Measurements from ENCODE around the gene LHX6.

LHX6 gene

GRCh38 chr9:122254761-122255160, 26.0 kb upstream of the LHX6 start:
- no peak for DNase-seq (ENCODE audit: extremely low read depth, low read depth)
- TF ChIP-seq, protein P1, sequence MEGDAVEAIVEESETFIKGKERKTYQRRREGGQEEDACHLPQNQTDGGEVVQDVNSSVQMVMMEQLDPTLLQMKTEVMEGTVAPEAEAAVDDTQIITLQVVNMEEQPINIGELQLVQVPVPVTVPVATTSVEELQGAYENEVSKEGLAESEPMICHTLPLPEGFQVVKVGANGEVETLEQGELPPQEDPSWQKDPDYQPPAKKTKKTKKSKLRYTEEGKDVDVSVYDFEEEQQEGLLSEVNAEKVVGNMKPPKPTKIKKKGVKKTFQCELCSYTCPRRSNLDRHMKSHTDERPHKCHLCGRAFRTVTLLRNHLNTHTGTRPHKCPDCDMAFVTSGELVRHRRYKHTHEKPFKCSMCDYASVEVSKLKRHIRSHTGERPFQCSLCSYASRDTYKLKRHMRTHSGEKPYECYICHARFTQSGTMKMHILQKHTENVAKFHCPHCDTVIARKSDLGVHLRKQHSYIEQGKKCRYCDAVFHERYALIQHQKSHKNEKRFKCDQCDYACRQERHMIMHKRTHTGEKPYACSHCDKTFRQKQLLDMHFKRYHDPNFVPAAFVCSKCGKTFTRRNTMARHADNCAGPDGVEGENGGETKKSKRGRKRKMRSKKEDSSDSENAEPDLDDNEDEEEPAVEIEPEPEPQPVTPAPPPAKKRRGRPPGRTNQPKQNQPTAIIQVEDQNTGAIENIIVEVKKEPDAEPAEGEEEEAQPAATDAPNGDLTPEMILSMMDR (IDR thresholded peaks at IDR 0.05; ENCODE audit: low read depth, low read length, missing control alignments): no peak
- no peak overlapping the region for H3K4me3 ChIP-seq (replicated peaks; ENCODE audit: low read depth, low read length)

DNA sequence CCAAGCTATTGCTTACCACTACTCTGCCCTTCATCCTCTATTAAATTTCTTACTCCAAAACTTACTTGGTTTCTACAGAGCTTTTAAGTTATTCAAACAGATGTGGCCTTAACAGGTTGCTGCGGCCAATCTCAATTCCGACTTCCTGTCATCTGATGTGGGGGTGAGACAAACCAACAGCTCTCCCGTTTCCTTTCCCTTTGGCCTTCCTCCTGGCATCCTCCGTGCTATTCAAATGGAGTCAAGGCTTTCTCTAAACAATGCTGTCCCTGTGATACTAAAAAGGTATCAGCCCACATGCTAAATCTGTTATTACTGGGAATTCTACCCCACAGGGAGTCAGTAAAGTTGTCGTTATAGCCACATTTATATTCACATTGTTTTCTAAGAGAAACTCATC, 24.0 kb upstream of the LHX6 start:
- TF ChIP-seq, protein P1 (IDR thresholded peaks at IDR 0.05; ENCODE audit: low read depth, low read length, missing control alignments): no peak
- H3K4me3 ChIP-seq (replicated peaks; ENCODE audit: low read depth, low read length): no peak overlapping the region
- no peak for DNase-seq (ENCODE audit: extremely low read depth, low read depth)

- DNase-seq (ENCODE audit: extremely low read depth, low read depth): no peak
- TF ChIP-seq, protein P1 (IDR thresholded peaks at IDR 0.05; ENCODE audit: low read depth, low read length, missing control alignments): no peak
- H3K4me3 ChIP-seq (replicated peaks; ENCODE audit: low read depth, low read length): no peak overlapping the region
These were observed 22.6 kb upstream of the LHX6 start for GRCh38 chr9:122251351-122251750.

DNA sequence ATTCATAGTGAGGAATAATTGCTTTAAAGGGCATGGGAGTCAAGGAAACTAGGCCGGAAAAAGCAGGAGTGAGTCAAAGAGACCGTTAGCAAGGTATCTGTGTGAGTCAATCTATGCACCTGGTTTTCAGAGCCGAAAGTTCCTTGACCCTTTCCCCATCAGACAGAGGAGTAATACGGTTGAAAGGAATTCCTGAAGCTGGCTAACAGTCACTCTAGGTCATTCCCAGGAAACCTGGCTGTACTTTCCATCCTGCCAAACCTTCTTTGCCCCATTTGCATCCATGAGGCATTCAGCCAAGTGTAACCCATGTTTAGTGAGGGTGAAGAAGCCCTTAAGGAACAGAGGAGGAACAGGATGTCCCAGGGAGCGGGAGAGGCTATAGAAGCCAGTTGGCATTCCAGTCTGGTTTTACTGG, 19.7 kb upstream of the LHX6 start:
- DNase-seq (ENCODE audit: extremely low read depth, low read depth): no peak
- H3K4me3 ChIP-seq (replicated peaks; ENCODE audit: low read depth, low read length): no peak overlapping the region
- TF ChIP-seq, protein P1 (IDR thresholded peaks at IDR 0.05; ENCODE audit: low read depth, low read length, missing control alignments): no peak

- TF ChIP-seq, protein P1 (IDR thresholded peaks at IDR 0.05; ENCODE audit: low read depth, low read length, missing control alignments): no peak
- no peak overlapping the region for H3K4me3 ChIP-seq (replicated peaks; ENCODE audit: low read depth, low read length)
- DNase-seq (ENCODE audit: extremely low read depth, low read depth): no peak
These were observed 17.9 kb upstream of the LHX6 start for GRCh38 chr9:122246666-122247065.

DNA sequence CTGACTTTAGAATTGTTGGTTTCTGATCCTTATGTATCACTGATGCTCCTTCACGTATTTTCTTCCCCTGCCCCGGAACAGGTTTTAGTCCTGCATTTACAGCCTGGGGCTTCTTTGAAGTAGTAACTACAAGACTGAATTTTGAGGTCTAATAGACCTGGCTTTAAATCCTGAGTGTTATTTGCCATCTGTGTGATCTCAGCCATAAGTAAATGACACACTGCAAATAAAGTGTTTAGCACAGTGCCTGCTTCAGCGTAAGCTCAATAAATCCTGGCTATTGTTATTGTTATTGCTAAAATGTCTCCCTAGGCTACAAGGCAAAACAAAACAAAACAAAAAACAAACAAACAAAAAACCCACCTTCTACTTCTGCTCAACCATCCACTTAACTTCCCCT, 15.6 kb upstream of the LHX6 start:
- no peak overlapping the region for H3K4me3 ChIP-seq (replicated peaks; ENCODE audit: low read depth, low read length)
- DNase-seq (ENCODE audit: extremely low read depth, low read depth): no peak
- TF ChIP-seq, protein P1 (IDR thresholded peaks at IDR 0.05; ENCODE audit: low read depth, low read length, missing control alignments): no peak

- no peak overlapping the region for H3K4me3 ChIP-seq (replicated peaks; ENCODE audit: low read depth, low read length)
- no peak for DNase-seq (ENCODE audit: extremely low read depth, low read depth)
- TF ChIP-seq, protein P1 (IDR thresholded peaks at IDR 0.05; ENCODE audit: low read depth, low read length, missing control alignments): no peak
These were observed 11.0 kb upstream of the LHX6 start for GRCh38 chr9:122239722-122240121.
